GM12892 (cell line): Measurements from ENCODE around the gene AKR1C2.
"Not testable (repeated sequence)": the region's sequence is repeated elsewhere in the genome, so short reads cannot be mapped to it uniquely, and the experiment has no call there.

Source experiments
- POLR2A ChIP-seq: IDR thresholded peaks from 2 replicates; pipeline ENCODE4 v1.6.1; 2011; ENCODE audit warnings: low read depth, low read length, control low read depth
- POLR2AphosphoS5 ChIP-seq: IDR thresholded peaks from 2 replicates; pipeline ENCODE4 v1.6.1; 2011; ENCODE audit warnings: low read depth, low read length, control low read depth

- not testable (repeated sequence) for TF ChIP-seq POLR2AphosphoS5, POLR2A
Measured at GRCh38 chr10:4962876-4963814, 40.5 kb downstream of the AKR1C2 start, which contains the start of gene AKR1C1.
